Posterior vena cava (tissue), 2 donors: ENCODE results near the gene TRAPPC3L. TPM values are rescaled to one million over a fixed set of nuclear protein-coding genes. Genes with fewer than 3 reads are reported as not detected.
A peak's percentile ranks its signal among the peaks of the same experiment; 100 is the strongest.

ENCODE experiments used
- DNase-seq: peaks from one replicate; pipeline ENCODE4 v3.0.0-alpha.2; 2020; ENCODE audit warnings: low spot score
- intact Hi-C, 2 donors: fragments of 100-400 bp; cut with DNase I; formaldehyde crosslinking; loops; one replicate each; pipeline versions ENCODE4 v1.14.1 to v1.14.2; 2022 to 2023
- total RNA-seq, 2 donors: library from RNA; stranded (reverse); fragmentation: NEBNext Ultra II Directional; extraction: Animal tissue kit (Norgen Biotek cat#: 25700); gene quantifications; one replicate each; pipeline ENCODE4 v1.2.1, GENCODE V29; 2021
- donor health status: DM: yes; HTN: yes; CAD: no.
- donor health status: DM: yes; HTN: yes; CAD: no.

The TRAPPC3L gene
- total RNA-seq, 2 donors from 2014 or later: 0.33 TPM; not detected in 1

- no peak for DNase-seq
- intact Hi-C loops: no loop called here
Observed at GRCh38 chr6:116482780-116483179, 62.7 kb downstream of the TRAPPC3L start.

GRCh38 chr6:116476002-116476678 lies 69.3 kb downstream of the TRAPPC3L start:
- DNase-seq: no peak
- intact Hi-C loops: no loop called here

DNA sequence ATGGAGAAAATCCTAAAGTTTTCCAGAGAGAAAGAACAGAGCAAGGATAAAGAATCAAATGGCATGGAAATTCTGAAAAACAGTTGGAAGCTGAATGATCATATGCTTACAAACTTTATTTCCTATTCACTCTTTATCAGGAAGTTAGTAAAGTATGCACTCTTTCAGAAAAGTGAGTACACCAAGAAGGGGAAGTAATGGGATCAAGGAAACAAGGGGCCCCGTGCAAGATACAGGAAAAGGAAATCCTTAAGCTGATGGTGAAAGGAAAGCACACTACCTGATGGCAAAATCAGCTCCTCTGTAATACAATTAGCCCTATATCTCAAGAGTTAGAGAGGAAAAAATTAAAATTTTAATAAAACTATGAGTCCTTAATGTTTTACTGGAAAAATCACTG lies 70.3 kb downstream of the TRAPPC3L start:
- no peak for DNase-seq
- intact Hi-C loops: no loop called here

- intact Hi-C loops: no loop called here
- DNase-seq: no peak
Observed at GRCh38 chr6:116472706-116473105, 72.8 kb downstream of the TRAPPC3L start.

DNA sequence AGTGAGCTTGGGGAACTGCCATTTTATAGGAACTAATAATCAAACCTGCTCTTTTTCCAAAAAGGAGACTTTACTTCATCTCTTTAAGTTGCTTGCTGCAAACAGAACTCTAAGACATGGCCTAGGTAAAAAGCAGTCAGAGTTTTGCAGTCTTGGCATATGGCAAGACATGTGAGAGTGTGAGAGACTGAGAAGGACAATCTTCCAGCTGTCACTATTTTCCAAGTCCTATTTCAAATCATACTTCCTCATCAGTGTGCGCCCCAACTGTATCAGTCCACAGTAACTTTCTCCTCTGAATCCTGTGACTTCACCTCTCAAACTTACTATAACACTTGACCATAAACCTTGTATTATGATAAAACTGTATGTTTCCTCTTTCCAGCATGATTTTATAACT lies 74.0 kb downstream of the TRAPPC3L start:
- intact Hi-C loops: no loop called here
- no peak for DNase-seq

DNA sequence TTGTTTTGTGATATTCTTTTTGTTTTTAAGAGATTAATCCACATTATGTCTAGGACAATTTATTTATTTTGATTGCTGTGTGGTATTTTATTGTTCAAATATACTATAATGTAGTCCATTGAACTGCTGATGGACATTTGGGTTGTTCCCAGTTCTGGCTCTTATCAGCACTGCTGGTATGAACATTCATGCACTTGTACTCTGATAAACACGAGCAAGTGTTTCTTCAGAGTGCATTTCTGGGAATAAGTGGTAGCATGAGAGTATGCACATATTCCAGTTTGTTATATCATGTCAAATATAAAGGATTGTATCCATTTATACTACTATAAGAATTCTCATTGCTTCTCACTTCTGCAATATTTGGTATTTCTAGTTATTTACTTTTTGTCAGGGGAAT lies 77.2 kb downstream of the TRAPPC3L start:
- DNase-seq: no peak
- intact Hi-C loops: no loop called here

- intact Hi-C loops: no loop called here
- DNase-seq: no peak
Observed at GRCh38 chr6:116467514-116467913, 78.0 kb downstream of the TRAPPC3L start.

DNA sequence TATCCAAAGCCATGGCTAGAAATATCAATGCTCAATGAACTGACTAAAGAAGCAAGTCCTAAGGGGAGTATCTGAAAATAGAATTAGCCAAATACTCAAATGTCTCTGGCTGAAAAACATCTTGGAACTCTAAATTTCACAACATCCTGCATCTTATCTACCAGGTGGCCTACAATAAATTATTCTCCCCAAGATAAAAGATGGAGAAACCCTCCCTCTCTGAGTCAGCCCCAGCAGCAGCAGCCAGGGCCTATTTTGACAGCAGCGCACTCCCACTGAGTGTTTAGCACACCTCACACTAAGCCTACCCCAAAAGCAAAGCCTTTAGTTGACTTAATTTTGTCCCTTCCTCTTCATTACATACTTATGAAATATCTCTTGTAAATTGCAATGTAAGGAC lies 78.4 kb downstream of the TRAPPC3L start:
- intact Hi-C loops: no loop called here
- DNase-seq: no peak

GRCh38 chr6:116465246-116465645 lies 80.2 kb downstream of the TRAPPC3L start:
- intact Hi-C loops: no loop called here
- DNase-seq: no peak

- intact Hi-C loops: no loop called here
Observed at GRCh38 chr6:116463301-116463700, 82.2 kb downstream of the TRAPPC3L start.

DNA sequence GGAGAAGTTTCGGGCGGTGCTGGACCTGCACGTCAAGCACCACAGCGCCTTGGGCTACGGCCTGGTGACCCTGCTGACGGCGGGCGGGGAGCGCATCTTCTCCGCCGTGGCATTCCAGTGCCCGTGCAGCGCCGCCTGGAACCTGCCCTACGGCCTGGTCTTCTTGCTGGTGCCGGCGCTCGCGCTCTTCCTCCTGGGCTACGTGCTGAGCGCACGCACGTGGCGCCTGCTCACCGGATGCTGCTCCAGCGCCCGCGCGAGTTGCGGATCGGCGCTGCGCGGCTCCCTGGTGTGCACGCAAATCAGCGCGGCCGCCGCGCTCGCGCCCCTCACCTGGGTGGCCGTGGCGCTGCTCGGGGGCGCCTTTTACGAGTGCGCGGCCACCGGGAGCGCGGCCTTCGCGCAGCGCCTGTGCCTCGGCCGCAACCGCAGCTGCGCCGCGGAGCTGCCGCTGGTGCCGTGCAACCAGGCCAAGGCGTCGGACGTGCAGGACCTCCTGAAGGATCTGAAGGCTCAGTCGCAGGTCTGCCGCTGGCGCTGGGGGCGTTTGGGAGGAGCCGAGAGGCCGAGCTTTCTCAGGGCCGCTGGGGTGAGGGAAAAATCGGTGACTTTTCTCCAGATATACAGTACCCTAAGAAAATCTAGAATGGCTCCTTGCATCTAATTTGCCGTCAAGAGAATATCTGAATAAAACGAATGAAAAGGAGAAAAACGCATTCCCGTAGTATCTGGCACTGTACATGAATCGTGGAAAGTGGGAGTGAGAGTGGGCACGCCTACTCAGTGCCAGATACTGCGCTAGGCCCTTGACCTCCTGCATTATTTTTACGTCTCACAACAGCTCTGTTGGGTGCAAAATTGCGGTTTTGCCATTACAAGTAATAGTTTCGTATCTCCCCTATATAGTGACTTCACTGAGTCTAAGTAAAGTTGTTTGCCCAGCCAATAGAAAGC lies 83.3 kb downstream of the TRAPPC3L start:
- DNase-seq: peak; percentile 85
- intact Hi-C loops: no loop called here

More at GRCh38 chr6:116463301-116463700, 82.2 kb downstream of the TRAPPC3L start:
- no peak for DNase-seq

GRCh38 chr6:116461331-116461931 lies 84.1 kb downstream of the TRAPPC3L start, which contains the start of gene CALHM6:
Gene CALHM6, plus strand, starts transcription at chr6:116461375. Its CDS starts 555 bp downstream, at chr6:116461930.
- DNase-seq: no peak
- intact Hi-C loops: no loop called here

- intact Hi-C loops: no loop called here
Observed at GRCh38 chr6:116459927-116460326, 85.6 kb downstream of the TRAPPC3L start.

DNA sequence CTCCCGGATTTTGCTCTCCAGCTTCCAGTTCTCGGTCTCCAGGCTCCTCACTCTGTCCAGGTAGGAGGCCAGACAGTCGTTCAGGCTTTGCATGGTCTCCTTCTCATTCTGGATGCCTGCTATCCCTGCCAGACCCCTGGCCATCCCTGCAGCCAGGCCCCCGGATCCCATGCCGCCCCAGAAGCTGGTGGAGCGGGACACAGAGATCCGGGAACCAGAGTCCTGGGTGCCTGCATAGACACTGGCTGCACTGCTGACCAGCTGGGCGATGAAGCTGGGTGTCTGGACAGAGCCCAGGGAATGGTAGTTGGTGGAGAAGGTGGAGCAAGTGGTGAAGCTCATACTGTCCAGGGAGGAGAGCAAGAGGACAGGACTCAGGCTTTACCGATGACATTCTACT lies 87.2 kb downstream of the TRAPPC3L start:
- intact Hi-C loops: no loop called here
- no peak for DNase-seq

More at GRCh38 chr6:116459927-116460326, 85.6 kb downstream of the TRAPPC3L start:
- no peak for DNase-seq

GRCh38 chr6:116456927-116457326 lies 88.6 kb downstream of the TRAPPC3L start:
- DNase-seq: no peak
- intact Hi-C loops: no loop called here

GRCh38 chr6:116456106-116456505 lies 89.4 kb downstream of the TRAPPC3L start:
- intact Hi-C loops: no loop called here

DNA sequence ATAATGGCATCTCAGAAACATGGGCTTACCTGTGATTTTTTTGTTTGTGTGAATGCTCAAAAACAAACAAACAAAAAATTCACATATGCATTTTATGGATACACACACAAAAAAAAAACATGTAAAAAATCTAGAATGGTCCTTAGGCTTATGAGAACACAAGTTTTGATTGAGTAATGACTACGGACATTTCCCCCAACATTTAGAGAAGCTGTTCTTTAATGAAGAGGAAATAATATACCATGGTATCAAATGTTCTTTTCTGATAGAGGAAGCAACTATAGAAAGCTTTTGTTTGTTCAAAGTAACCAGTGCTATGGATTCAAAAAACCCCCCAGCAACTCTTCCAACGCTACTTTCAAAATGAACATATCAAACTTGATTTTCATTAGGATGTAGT lies 93.0 kb downstream of the TRAPPC3L start:
- intact Hi-C loops: no loop called here
- DNase-seq: no peak

More at GRCh38 chr6:116456106-116456505, 89.4 kb downstream of the TRAPPC3L start:
- DNase-seq: no peak

DNA sequence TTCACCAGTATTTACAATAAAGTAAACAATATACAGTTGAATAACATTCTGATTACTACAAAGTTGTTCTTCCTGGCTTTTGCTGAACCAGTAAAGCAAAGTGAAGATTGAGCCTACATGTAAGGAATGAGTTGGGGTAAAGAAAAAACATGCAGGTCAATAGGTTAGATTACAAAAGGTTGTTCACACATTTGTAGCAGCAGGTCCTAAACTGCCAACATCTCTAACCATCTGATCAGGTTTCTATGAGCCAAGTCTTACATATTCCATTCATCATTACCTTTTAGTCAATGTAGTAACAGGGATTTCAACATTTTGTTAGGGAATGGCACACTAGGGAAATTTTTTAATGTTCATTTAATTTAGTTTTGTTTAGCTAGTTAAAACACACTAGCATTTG lies 93.6 kb downstream of the TRAPPC3L start:
- no peak for DNase-seq
- intact Hi-C loops: no loop called here

- no peak for DNase-seq
- intact Hi-C loops: no loop called here
Observed at GRCh38 chr6:116450769-116451740, 94.4 kb downstream of the TRAPPC3L start.
